Gastroesophageal sphincter (tissue), 4 donors: ENCODE measurements around the gene TAF3. TPM values are rescaled to one million over a fixed set of nuclear protein-coding genes. Genes with fewer than 3 reads are reported as not detected.

Experiments used
- ATAC-seq: fragments of 150-250 bp; one replicate; pipeline ENCODE4 v1.9.1; 2016; ENCODE audit warnings: mild to moderate bottlenecking, moderate library complexity
- H3K27ac ChIP-seq, 4 donors: fragments of 200-600 bp; sonication (generic) in 3 of 4; 1 replicate in 3 of 4; 2 replicates in 1 of 4; pipeline ENCODE4 v1.5.1; 2016 to 2019
- H3K27me3 ChIP-seq: fragments of 200-600 bp; sonication (generic); one replicate; pipeline ENCODE4 v1.5.1; 2019
- H3K36me3 ChIP-seq, 2 donors: fragments of 200-600 bp; sonication (generic); one replicate each; pipeline ENCODE4 v1.5.1; 2019; ENCODE audit warnings: control low read depth in 1 of 2
- H3K4me1 ChIP-seq, 3 donors: fragments of 200-600 bp; sonication (generic); 1 replicate in 2 of 3; 2 replicates in 1 of 3; pipeline ENCODE4 v1.5.1; 2016 to 2019; ENCODE audit warnings: control low read depth in 2 of 3
- H3K4me3 ChIP-seq, 2 donors: fragments of 200-600 bp; sonication (generic); one replicate each; pipeline ENCODE4 v1.5.1; 2019; ENCODE audit warnings: mild to moderate bottlenecking in 1 of 2, moderate library complexity in 1 of 2
- H3K9me3 ChIP-seq, 3 donors: fragments of 200-600 bp; sonication (generic); one replicate each; pipeline ENCODE4 v1.5.1; 2017 to 2019; ENCODE audit warnings: control low read depth in 2 of 3
- EP300 ChIP-seq: sonication (generic); formaldehyde crosslinking; IDR thresholded peaks from one replicate; pipeline ENCODE4 v1.6.1; 2017; ENCODE audit warnings: antibody characterized with exemption, mild to moderate bottlenecking
- POLR2A ChIP-seq, 2 donors: fragments of 450-650 bp; IDR thresholded peaks; one replicate each; pipeline ENCODE4 v1.6.1; 2017; ENCODE audit warnings: antibody characterized with exemption in 2 of 2, mild to moderate bottlenecking in 2 of 2, moderate library complexity in 1 of 2
- POLR2AphosphoS5 ChIP-seq: sonication (generic); formaldehyde crosslinking; IDR thresholded peaks from one replicate; pipeline ENCODE4 v1.6.1; 2017; ENCODE audit warnings: antibody characterized with exemption
- WGBS, 2 donors: methylation state at CpG; one replicate each; pipeline ENCODE4 v1.1.5; 2018; ENCODE audit warnings: low coverage in 1 of 2; 5-methylcytosine and 5-hydroxymethylcytosine counted together
- total RNA-seq, 4 donors: library from RNA; depleted of rRNA; stranded (reverse); fragments of >200 nt; gene quantifications; one replicate each; pipeline ENCODE4 v1.1.0, GENCODE V29; 2016
- TF ChIP-seq, protein P1 (sequence below), 4 experiments: fragments of 200-600 bp in 2 of 4; fragments of 450-650 bp in 2 of 4; sonication (generic) in 1 of 4; IDR thresholded peaks; one replicate each; pipeline ENCODE4 v1.5.1; 2017 to 2019; ENCODE audit warnings: antibody characterized with exemption in 4 of 4, mild to moderate bottlenecking in 2 of 4, moderate library complexity in 2 of 4

TAF3 gene
- total RNA-seq, 4 donors from 2014 or later, result 5.7 to 11.8 (median 8.8) TPM

DNA sequence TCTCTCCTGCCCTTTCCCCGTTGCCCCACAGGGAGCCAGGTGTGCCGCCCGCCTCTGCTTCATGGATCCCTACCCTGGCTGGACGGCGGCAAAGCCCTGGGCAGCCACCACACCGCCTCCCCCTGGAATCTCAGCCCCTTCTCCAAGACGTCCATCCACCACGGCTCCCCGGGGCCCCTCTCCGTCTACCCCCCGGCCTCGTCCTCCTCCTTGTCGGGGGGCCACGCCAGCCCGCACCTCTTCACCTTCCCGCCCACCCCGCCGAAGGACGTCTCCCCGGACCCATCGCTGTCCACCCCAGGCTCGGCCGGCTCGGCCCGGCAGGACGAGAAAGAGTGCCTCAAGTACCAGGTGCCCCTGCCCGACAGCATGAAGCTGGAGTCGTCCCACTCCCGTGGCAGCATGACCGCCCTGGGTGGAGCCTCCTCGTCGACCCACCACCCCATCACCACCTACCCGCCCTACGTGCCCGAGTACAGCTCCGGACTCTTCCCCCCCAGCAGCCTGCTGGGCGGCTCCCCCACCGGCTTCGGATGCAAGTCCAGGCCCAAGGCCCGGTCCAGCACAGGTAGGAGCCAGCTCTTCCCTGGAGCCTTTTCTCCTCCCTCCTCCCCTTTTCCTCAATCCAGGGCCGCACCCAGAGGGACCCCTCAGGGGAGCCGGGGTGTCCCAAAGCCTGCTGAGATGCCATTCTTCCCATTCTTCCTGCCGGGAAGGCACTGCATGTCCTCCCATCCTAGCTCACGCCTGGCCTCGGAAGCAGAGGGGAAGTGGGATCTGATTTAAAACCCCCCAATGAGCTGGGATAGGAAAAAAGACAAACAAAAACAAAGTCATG, 240.2 kb downstream of the TAF3 start:
- H3K4me3 ChIP-seq, result no peak overlapping the region
- no peaks in the 10 kb centered on the region for H3K9me3 ChIP-seq
- no peak overlapping the region for H3K27ac ChIP-seq
- H3K36me3 ChIP-seq, result no peaks in the 10 kb centered on the region
- H3K4me1 ChIP-seq, result peaks cover 0 to 27% (median 12%) of the 10 kb centered on the region in 3 donors
- H3K27me3 ChIP-seq, result peaks cover 98% of the 10 kb centered on the region
- TF ChIP-seq POLR2A (IDR thresholded peaks at IDR 0.05) (no peak), EP300 (no peak), POLR2AphosphoS5 (no peak)
- TF ChIP-seq, protein P1, sequence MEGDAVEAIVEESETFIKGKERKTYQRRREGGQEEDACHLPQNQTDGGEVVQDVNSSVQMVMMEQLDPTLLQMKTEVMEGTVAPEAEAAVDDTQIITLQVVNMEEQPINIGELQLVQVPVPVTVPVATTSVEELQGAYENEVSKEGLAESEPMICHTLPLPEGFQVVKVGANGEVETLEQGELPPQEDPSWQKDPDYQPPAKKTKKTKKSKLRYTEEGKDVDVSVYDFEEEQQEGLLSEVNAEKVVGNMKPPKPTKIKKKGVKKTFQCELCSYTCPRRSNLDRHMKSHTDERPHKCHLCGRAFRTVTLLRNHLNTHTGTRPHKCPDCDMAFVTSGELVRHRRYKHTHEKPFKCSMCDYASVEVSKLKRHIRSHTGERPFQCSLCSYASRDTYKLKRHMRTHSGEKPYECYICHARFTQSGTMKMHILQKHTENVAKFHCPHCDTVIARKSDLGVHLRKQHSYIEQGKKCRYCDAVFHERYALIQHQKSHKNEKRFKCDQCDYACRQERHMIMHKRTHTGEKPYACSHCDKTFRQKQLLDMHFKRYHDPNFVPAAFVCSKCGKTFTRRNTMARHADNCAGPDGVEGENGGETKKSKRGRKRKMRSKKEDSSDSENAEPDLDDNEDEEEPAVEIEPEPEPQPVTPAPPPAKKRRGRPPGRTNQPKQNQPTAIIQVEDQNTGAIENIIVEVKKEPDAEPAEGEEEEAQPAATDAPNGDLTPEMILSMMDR (IDR thresholded peaks at IDR 0.05), result no peak
- WGBS, 2 donors, result 33 to 78% methylated on average over 1 to 4 of the region's 45 CpGs
- ATAC-seq, result no peak

DNA sequence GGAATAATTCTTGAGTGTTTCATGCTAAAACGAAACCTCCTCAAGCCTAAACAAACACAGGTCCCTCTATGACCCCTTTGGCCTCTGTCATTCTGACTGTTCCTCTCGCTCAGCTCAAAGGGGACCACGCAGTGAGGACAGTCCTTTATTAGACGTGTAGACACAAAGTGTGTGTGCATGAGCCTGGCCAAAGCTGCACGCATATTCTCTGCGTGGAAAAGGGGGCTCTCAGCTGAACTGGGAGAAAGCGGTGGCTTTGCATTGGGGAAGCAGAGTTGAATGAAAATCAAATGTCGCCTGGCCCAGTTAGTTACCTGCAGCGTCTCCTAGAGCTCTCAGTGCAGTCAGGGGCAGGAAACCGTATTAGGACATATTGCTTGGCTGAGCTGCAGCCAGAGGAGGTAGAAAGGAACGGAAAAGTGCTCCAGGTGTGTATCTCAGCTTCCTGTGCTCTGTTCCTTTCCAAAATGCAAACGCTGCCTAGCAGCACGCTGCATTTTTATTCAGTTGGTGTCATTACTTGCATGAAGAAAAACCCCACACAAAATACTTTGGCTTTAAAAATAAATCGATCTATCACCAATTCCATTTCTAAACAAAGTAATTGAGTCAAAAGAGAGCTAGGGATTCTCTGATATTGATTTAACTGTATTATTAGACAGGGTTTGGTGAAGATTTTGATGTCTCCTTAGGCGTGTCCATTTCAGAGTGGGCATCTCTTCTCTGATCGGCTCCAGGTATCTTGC, 241.1 kb downstream of the TAF3 start:
- Histone ChIP-seq H3K27me3 (peaks cover 97% of the 10 kb centered on the region), H3K4me3 (no peak overlapping the region), H3K9me3 (no peaks in the 10 kb centered on the region), H3K4me1 (peaks cover 0 to 18% (median 8%) of the 10 kb centered on the region in 3 donors), H3K27ac (no peak overlapping the region), H3K36me3 (no peaks in the 10 kb centered on the region)
- 37 to 72% methylated on average over 9 to 13 of the region's 16 CpGs for WGBS, 2 donors
- no peak for ATAC-seq
- TF ChIP-seq EP300 (no peak), POLR2AphosphoS5 (no peak), POLR2A (IDR thresholded peaks at IDR 0.05) (no peak)
- TF ChIP-seq, protein P1 (IDR thresholded peaks at IDR 0.05), result no peak

DNA sequence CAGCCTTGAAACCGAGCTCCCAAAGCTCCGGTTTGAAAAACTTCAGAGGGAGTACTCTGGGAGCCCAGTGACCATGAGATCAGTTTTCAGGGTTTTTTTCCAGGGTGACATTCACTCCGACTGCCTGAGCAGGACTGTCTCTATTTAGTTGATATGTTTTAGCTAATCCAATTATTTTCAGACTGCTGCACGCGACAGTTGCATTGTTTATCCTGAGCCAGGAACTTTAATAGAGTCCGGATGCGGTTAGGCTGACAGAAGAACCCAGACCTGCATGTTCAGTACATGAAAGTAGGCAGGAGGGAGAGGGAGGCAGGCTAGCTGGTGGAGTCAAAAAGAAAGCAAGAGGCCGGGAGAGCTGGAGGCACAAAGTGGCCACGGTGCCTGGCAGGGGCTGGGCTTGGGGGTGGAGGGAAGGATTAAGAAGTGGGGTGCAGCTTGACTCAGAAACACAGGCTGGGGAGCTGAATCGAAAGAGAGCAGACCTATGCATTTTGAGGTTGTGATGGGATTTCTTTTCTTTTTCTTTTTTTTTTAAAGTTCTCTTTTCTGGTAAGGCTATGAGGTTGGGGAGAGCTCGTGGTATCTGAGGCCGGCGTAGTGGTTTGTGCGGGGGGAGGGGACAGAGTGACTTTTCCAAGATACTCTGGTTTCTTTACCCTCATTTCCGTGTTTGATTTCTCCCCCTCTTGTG, 241.9 kb downstream of the TAF3 start:
- H3K4me3 ChIP-seq, result no peak overlapping the region
- no peak for ATAC-seq
- no peak overlapping the region for H3K27ac ChIP-seq
- WGBS, 2 donors, result 15 to 32% methylated on average over 12 to 13 of the region's 15 CpGs
- peaks cover 97% of the 10 kb centered on the region for H3K27me3 ChIP-seq
- TF ChIP-seq, protein P1 (IDR thresholded peaks at IDR 0.05), result no peak
- TF ChIP-seq POLR2A (IDR thresholded peaks at IDR 0.05) (no peak), EP300 (no peak), POLR2AphosphoS5 (no peak)
- no peaks in the 10 kb centered on the region for H3K36me3 ChIP-seq
- H3K9me3 ChIP-seq, result no peaks in the 10 kb centered on the region
- peaks cover 0 to 10% (median under 1%) of the 10 kb centered on the region in 3 donors for H3K4me1 ChIP-seq

DNA sequence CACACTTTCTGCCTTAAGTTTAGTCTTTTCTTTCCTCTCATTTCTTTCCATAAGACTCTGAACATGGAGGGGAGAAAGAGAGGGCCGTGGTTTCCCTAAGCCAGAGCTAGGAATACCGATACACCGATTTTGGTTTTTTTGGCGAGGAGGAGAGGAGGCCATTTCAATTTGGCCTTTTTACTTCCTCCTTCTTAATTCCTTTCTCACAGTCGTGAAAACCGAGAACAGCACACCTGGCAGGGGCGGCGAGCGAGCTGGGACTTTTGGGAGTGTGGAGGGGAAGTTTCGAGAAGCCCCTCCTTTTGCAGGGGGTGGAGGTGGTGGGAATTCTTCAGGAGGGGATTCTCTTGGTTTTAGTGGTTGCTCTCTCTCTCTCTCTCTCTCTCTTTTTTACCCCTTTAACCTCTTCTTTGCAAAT, 242.4 kb downstream of the TAF3 start:
- H3K4me3 ChIP-seq, result no peak overlapping the region
- H3K27ac ChIP-seq, result no peak overlapping the region
- peaks cover 96% of the 10 kb centered on the region for H3K27me3 ChIP-seq
- H3K9me3 ChIP-seq, result no peaks in the 10 kb centered on the region
- no peak for ATAC-seq
- H3K4me1 ChIP-seq, result peaks cover 0 to 5% (median 0%) of the 10 kb centered on the region in 3 donors
- TF ChIP-seq POLR2A (IDR thresholded peaks at IDR 0.05) (no peak), EP300 (no peak), POLR2AphosphoS5 (no peak)
- TF ChIP-seq, protein P1 (IDR thresholded peaks at IDR 0.05), result no peak
- no peaks in the 10 kb centered on the region for H3K36me3 ChIP-seq
- WGBS, 2 donors, result 67% methylated on average over 6 of the region's 10 CpGs; no CpG with 5 or more reads in 1 of the 2 donors
